HG03159 (cell line): ENCODE results near the gene USP49.

ENCODE experiments used
- ATAC-seq: cut with Tn5 transposase; IDR thresholded peaks from one replicate; pipeline ENCODE4 v1.9.1; 2021; ENCODE audit warnings: mild to moderate bottlenecking, moderate library complexity; ENCODE audit not compliant: unreplicated experiment

USP49 gene

DNA sequence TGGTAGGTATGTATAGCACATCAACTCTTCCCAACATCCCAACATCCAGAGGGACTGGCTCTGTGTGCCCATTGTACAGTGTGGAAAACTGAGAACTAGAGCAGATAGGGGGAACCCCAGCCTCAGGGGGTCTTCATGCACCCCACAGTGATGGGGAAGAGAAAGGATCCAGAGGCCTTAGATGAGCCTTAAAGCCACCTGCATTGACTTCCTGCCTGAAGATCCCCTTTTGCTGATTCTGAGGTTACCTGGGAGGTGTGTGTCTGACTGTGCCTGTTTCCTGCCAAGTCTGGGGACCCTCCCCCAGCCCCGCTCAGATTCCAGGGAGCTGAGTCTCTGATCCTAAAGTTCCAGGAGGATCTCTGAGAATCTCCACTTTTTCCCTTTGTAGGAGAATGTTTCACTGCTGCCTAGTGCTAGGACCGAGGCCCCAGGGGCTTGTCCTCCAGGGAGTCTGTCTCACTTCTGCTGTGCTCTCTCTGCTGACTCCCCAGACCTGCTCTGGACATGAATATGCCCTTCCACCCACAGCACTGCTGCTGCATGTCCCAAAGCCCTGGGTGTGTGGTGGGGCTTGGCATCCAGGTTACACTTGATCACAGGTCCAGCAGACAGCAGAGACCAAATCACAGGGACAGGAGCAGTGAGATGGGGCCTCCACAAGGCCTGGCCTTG is 135.1 kb downstream of the USP49 start:
- no peak for ATAC-seq

DNA sequence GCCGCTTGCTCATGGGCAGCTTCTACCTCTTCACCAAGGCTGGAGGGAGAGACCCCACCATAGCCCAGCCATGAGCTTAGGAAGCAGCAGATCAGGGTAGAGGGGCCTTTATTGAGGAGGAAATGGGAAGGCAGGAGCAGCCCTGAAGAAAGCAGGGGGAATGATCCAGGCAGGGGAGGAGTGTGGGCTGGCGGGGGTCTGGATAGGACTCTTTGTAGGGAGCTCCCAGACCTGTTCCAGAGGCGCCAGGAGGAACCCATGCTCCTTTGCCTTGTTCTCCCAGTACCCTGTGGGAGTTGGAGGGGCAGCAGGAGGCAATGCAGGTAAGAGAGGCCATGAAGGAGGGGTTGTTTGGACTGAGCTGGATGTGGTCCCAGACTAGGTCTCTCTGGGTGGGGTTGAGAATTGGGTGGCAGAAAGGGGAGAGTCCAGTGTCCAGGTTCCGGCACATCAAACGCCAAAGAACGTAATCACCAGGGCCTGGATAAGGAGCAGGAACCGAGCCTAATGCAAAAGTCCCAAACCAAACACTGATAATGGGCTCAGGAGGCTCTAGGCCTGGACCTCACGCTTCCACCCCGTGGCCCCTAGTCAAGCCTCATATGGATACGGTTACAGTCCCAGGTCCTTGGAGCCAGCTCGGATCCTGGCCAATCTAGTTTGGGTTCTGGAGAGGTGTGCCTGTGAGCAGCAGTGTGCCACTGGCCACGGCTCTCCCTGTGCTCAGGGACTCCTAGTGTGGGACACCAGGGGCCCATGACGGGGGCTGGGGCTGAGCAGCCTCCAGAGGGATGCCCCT is 135.9 kb downstream of the USP49 start:
- no peak for ATAC-seq

DNA sequence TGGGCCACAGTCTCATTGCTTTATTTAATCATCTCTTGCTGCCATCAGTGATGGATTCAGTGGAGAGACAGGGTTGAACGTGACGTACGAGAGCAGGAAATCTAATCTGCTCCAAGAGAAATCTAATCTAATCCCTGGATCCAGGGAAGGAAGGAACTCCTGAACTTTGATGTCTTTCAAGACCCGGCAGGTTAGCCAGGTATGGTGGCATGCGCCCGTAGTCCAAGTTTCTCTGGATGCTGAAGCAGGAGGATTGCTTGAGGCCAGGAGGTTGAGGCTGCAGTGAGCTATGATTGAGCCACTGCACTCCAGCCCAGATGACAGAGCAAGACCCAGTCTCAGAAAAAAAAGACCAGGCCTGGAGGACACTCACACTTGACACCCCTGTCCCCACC is 136.5 kb downstream of the USP49 start:
- ATAC-seq, result no peak

DNA sequence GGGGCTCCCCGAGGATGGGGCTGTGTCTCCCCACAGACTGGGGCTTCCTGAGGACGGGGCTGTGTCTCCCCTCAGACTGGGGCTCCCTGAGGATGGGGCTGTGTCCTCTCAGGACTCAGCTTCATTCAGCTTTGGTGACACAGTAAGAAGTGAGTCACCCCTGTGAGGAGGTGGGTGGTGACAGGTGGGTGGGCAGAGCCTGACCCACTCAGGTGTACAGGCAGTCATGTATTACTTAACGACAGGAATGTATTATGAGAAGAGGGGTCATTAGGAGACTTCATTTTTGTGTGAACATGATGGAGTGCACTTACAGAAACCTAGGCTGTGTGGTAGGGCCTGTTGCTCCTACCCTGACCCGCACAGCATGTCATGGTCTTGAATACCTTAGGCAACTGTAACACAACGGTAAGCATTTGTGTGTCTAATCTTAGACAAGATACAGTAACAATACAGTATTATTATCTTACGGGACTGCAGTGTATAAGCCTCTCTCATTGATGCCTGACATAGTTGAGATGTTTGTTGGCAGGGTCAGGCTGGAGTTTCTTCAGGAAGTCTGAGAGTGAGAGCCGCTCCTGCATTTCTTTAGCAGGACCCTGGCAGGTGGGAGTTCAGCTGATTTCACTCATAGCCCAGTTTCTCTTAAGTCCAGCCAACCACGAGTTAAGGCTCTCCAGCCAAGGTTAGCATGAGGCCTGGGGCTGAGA is 137.1 kb downstream of the USP49 start:
- no peak for ATAC-seq

DNA sequence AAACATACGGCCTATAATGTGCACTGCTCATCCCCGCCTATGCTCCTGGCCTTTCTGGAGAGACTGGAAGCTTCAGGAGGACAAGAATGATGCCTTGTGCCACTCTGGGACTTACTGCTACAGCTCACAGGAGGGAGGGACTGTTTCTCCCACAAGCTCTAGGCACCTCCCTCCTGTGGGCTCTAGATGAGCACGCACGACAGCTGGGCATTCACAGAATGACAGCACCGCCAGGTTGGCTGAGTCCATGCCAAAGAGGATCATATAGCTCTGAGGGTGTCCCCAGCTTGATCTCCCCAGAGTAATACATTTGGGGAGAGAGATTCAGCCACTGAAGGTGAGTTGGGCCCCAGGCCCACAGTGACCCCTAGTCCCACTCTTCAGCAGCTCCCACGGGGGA is 137.9 kb downstream of the USP49 start:
- ATAC-seq, result no peak

DNA sequence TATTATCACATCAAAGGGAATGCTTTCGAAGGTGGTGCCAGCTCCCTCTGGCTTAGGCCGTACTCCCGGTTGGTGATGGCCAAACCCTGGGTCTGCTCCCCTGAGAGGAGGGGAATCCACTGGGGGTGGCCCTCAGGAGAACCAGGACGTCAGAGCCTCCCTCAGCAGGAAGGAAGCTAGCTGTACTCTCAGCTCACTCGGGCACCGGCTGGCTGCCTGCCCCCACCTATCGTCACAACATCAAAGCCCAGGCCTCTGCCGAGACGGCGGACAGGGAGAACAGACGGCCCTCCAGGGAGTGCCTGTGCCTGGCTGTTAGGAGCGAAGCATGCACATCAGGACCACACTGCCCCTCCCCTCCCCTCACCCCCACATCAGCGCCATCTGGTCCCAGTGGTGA is 138.8 kb downstream of the USP49 start:
- no peak for ATAC-seq

DNA sequence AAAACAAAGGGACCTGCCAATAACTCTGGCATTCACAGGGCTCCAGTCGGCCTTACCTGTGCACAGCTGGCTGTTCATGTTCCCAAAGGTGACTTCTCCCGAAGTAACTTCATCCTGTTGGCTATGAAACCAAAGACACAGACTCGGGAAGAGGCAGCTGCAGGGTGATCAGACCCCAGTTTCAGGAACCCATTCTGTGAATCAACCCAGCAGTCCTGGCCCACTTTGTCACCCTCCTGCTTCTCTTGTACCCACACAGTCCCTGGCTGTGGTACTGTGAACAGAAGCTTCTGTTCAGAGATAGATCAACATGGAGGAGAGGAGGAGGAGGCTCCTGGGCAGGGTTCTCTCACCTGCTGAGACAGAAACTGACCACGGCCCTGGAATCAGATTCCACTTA is 139.3 kb downstream of the USP49 start:
- ATAC-seq, result no peak

DNA sequence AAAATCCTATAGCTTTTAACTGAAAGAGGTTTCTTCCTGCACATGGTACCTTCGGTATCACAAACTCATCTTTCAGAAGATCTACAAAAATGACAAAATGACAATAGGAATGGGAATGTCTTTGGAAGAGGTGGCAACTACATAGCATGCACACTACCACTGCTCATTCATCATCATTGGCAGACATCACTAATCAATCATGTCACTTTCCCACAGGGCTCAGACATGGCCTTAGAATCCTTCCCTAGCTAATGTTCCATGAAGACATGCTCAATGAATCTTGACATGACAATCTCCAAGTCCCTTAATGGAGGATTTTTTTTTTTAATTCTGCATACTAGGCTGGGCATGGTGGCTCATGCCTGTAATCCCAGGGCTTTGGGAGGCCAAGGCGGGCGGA is 144.8 kb downstream of the USP49 start:
- ATAC-seq, result no peak

DNA sequence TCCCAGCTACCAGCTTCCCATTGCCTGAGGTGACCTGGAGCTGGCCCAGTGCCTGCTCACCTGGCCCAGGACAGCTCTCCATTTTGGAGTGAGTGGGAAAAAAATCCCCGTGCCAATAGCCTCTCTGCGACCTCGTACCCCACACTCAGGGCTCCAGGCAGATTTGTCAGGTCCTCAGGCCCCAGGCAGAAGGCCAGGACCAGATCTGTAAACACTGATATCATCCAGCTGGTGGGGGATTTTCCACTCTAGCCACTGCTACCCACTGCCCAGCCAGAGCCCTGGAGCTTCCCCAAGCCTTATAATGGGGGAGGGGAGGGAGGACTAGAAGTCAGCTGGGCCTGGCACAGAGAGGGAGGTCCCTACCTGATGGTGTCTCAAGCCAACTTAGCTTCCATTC is 146.6 kb downstream of the USP49 start:
- ATAC-seq, result no peak

DNA sequence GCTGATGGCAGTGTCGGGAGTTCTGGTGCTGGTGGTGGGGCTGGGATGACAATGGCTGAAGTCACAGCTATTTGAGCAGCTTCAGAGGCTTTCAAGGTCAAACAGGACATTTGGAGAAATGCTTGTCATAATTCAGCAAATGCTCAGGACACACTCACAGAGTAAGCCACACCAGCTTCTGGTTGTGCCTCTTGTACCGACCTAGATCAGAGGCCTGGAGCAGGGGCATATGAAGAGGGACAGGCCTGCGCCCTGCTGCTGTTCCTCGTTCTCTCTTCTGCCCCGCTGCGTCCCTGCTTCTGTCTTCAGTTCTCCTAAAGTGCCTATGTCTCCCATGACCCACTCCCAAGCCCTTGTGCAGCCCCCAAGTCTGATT is 147.1 kb downstream of the USP49 start:
- no peak for ATAC-seq

DNA sequence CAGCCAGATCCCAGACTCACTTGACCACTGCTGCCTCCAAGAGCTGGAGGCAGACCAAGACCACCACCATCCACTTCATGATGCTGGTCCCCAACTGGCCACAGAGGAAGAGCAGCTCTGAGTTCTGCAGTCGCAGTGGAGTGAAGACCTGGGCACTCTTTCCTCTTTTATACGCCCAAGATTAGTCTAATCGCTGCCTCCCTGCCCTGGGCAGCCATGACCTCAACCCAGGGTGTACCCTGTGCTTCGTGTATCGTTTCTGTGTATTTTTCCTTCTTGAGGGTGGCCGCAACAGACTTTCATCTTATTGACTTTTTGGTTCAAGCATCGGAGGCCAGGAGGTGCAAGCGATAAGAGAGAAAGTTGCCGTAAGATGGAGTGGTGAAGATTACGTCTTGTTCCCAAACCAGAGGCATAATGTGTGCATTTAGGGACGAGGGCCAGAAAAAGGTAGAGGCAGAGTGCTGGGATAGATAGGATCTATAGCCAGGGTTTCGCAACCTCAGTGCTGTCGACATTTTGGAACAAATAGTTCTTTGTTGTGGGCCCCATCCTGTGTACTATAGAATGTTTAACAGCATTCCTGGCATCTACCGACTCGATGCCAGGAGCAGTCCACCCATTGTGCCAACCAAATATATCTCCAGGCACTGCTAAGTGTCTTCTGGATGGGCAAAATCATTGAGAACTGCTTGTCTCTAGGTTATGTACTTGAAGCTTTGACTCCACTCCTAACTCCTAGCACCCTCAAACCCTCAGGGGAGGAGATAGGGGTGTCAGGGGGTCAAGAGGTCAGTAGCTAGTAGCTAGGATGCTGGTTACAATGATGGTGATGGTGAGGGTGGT is 147.7 kb downstream of the USP49 start, which contains the start of gene PGC:
Gene PGC (minus strand): TSS at position 142 of the 846 bp plus-strand sequence. CDS start 63 bp downstream, at position 79.
- no peak for ATAC-seq

DNA sequence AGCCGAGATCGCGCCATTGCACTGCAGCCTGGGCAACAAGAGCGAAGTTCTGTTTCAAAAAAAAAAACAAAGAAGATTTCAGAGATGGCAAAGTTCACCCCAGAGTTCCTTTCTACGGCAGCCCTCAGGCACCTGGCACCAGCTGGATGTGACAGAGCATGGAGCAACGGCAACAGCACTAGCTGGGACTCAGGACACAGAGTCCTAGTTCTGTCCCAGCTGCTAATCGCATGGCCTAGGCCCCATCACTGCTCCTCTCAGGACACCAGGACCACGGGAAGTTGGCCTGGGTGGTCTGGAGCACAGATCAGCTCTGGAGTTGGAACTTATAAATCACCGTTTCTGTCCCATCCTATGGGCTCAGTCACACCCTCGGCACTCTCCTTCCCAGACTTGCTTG is 149.1 kb downstream of the USP49 start:
- ATAC-seq, result no peak

DNA sequence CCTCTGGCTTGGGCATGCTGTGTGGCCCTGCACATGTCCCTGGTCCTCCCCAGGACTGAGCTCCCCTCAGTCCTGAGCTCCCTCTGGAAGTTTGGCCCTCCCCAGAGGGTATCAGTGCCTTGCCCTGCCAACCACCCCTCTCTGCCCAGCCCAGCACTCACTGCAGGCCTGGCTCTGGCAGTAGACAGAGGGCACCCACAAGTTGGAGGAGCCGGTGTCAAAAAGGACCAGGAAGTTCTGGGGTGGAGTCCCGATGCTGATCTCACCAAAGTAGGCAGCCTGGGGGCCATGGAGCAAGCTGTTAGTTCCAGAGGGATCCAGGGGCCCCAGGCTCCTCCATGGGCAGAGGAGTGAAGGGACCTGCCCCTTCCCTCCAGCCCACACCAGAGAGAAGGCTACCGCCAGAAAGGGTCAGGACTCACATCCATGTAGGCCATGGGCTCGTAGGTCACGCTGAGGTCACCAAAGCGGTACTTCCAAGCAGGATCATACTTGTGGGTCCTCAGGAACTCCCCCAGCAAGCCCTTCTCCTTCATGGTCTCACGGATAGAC is 150.9 kb downstream of the USP49 start:
- ATAC-seq, result no peak

DNA sequence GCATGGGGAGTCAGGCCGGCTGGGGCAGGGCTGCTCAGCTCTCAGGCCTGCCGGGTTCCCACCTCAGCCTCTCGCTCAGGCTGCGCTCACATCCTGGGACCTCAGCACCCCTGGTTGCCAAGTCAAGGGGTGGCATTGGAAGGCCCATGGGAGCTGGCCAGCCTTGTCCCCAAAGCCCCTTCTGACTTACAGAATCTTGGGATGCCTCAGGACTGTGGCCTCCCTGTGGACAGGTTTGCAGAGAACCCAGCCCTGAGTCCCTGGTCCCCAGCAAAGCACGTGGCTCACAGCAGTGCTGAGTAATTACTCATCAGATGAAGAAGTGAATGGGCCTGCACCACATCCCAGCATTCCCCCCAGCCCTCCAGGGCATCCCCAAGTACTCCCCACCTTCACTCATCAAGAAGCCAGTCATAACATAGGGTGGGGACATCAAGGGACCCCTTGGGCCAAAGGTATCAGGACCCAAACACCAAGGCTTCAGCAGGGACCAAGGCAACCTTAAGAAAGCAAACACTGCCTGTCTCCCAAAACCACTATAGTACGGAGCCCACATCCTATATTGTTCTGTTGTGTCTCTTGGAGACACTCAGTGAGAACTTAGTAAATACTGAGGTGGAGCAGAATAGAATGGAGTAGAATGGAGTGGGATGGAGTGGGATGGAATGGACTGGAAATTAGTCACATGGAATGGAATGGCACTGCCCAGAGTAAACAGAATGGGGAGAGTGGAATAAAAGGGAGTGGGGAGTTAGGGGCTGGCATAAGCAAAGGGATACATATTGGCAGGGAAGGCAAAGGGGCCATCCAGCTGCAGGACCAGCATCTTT is 151.6 kb downstream of the USP49 start:
- no peak for ATAC-seq

DNA sequence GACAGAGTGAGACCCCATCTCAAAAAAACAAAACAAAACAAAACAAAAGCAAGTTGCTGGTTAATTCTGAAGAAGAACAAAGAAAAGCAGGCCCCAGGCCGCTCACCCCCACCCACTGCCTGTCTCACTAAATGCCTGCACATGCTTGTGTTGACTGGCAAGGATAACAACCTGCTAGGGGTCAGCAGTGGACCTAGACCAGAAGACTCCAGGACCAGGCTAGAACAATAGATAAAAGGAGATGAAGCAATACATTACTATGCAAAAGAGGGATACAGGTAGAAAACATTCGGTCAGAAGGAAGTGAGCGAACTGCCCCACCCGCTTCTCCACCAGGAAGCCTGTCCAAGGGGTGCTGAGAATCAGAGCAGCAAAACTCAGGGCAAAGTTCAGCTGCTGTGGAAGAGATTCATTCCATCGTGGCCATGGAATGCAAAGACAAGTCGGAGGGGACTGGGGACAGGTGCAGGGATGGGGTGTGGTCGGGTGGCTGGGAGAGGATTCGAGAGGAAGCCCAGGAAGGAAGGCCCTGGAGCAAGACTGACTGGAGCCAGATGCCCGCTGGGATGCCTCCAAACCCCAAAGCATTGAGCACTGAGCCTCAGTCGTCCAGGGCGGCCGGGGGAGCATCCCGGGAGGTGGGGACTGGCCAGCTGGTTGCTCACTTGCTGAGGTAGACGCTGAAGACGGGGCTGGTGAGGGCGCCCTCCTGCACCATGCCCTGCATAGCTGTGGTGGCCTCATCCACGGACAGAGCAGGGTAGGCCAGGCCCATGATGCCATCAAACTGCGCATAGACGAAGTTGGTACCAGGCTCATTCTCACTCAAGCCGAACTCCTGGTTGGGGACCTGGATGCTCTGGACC is 153.3 kb downstream of the USP49 start:
- ATAC-seq, result no peak

DNA sequence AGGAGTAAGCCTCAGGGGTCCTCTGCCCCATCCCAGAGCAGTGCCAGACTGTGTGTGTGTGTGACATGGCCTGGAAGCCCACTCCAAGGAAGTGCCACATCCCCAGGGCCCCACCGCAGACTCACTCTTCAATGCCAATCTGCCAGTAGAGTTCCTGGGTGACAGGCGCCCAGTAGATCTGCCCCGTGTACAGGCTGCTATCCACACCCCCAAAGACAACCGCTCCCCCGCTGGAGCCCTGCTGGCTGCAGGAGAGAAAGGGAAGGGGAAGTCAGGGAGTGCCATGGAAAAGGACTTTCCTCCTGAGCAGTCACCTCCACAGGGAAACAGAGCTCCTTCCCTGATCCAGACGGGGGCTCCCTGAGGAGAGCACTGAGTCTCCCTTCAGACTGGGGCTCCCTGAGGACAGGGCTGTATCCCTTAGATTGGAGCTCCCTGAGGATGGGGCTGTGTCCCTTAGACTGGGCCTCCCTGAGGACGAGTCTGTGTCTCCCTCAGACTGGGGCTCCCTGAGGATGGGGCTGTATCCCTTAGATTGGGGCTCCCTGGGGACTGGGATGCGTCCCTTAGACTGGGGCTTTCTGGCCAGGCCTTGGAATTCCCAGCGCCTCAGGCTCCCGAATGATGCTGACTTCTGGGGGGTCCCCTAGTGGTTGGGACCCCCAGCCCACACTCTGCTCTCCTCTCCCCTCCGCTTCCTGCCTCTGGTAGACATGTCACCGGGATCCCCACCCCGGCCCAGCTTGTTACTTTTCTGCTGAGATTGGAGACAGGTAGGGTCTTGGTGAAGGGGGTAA is 154.6 kb downstream of the USP49 start:
- ATAC-seq, result no peak
